PC-9 (cell line): ENCODE measurements around the gene SLC44A1.

ENCODE experiments used
- EZH2 ChIP-seq: fragments of 200-600 bp; sonication (generic); IDR thresholded peaks from 2 replicates; pipeline ENCODE4 v1.8.0; 2017; ENCODE audit warnings: antibody characterized with exemption, low read depth
- TF ChIP-seq, protein P1 (sequence below): fragments of 200-600 bp; sonication (generic); conservative IDR thresholded peaks from 2 replicates; pipeline ENCODE4 v1.6.1; 2017; ENCODE audit warnings: mixed run types, antibody characterized with exemption, mild to moderate bottlenecking, moderate library complexity

DNA sequence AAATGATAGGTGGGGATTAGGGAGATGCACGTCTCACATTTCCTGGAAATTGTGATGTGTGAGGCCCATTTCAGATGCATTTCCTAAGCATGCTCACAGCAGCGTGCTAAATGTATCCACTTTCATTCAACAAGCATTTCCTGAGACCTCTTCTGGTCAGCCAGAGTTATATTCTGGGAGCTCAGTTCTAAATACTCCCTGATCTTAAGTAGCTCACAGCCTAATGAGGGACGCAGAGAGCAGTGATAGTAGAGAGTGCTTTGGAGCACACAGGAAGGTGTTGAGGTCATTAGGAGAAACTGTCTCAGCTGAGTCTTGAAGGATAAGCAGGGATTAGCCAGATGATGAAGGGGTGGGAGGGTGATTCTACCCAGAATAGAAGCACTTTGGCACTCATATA lies 157.2 kb downstream of the SLC44A1 start:
- TF ChIP-seq, protein P1, sequence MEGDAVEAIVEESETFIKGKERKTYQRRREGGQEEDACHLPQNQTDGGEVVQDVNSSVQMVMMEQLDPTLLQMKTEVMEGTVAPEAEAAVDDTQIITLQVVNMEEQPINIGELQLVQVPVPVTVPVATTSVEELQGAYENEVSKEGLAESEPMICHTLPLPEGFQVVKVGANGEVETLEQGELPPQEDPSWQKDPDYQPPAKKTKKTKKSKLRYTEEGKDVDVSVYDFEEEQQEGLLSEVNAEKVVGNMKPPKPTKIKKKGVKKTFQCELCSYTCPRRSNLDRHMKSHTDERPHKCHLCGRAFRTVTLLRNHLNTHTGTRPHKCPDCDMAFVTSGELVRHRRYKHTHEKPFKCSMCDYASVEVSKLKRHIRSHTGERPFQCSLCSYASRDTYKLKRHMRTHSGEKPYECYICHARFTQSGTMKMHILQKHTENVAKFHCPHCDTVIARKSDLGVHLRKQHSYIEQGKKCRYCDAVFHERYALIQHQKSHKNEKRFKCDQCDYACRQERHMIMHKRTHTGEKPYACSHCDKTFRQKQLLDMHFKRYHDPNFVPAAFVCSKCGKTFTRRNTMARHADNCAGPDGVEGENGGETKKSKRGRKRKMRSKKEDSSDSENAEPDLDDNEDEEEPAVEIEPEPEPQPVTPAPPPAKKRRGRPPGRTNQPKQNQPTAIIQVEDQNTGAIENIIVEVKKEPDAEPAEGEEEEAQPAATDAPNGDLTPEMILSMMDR = no peak
- TF ChIP-seq EZH2 = no peak
